Measurements from ENCODE around the gene TINAG.

The TINAG gene

DNA sequence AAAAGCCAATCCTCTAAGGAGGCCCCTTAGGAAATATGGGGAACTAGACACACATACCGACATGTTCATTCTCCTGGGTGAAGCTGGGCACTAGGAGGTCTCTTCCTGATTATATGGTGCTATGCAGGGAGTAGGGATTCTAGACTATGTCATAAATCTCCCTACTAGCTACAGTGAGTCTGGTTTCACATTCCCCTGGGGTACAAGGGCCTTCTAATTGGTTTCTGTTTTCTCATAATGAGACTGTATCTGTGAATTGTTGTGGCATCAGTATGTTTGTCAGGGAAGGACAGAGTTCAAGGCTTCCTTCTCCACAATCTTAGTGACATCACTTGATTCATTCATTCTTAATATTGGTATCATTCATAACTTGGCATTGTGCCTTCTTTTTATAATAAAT is 103.5 kb downstream of the TINAG start:
- no peaks in the 10 kb centered on the region for H3K36me3 ChIP-seq (ENCODE audit: control insufficient read depth in 1 of 2, insufficient read depth in 2 of 2, low read length in 2 of 2)
- H3K9me3 ChIP-seq (ENCODE audit: control insufficient read depth in 1 of 2, low read length in 2 of 2), result no peaks in the 10 kb centered on the region
- no peak overlapping the region for H3K27ac ChIP-seq (ENCODE audit: low read depth, low read length)
- H3K9ac ChIP-seq (ENCODE audit: low read depth in 1 of 2, low read length in 2 of 2), result no peak overlapping the region
- H3K4me1 ChIP-seq (ENCODE audit: control insufficient read depth in 1 of 2, insufficient read depth in 2 of 2, low read length in 2 of 2), result no peaks in the 10 kb centered on the region
- no peak overlapping the region for H3K4me3 ChIP-seq (ENCODE audit: low read depth in 1 of 2, low read length in 2 of 2)
- H3K27me3 ChIP-seq (ENCODE audit: control insufficient read depth in 1 of 2, insufficient read depth in 2 of 2, low read length in 2 of 2), result no peaks in the 10 kb centered on the region

GRCh38 chr6:54415517-54415916 is 107.3 kb downstream of the TINAG start:
- Histone ChIP-seq H3K27ac (ENCODE audit: low read depth, low read length) (no peak overlapping the region), H3K27me3 (ENCODE audit: control insufficient read depth in 1 of 2, insufficient read depth in 2 of 2, low read length in 2 of 2) (no peaks in the 10 kb centered on the region), H3K9me3 (ENCODE audit: control insufficient read depth in 1 of 2, low read length in 2 of 2) (no peaks in the 10 kb centered on the region), H3K36me3 (ENCODE audit: control insufficient read depth in 1 of 2, insufficient read depth in 2 of 2, low read length in 2 of 2) (no peaks in the 10 kb centered on the region), H3K4me1 (ENCODE audit: control insufficient read depth in 1 of 2, insufficient read depth in 2 of 2, low read length in 2 of 2) (no peaks in the 10 kb centered on the region), H3K9ac (ENCODE audit: low read depth in 1 of 2, low read length in 2 of 2) (no peak overlapping the region), H3K4me3 (ENCODE audit: low read depth in 1 of 2, low read length in 2 of 2) (no peak overlapping the region)

DNA sequence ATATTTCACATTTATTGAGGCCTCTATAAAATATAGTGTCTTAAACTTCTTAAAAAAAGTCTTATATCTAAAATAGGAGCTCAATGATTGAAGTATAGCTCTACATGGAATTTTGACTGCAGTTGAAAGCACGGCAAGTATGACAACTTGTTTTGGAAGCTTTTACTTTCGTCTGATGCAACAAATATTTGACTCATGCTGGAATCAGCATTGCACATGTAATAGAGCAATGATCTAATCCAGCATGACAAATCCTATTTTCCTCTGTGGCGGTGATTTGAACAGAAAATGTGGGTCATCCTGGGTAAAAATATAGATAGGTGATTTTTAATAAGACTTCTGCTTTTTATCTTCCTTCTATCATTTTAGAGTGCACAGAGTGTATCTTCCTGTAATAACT is 111.6 kb downstream of the TINAG start:
- Histone ChIP-seq H3K36me3 (ENCODE audit: control insufficient read depth in 1 of 2, insufficient read depth in 2 of 2, low read length in 2 of 2) (no peaks in the 10 kb centered on the region), H3K9ac (ENCODE audit: low read depth in 1 of 2, low read length in 2 of 2) (no peak overlapping the region), H3K9me3 (ENCODE audit: control insufficient read depth in 1 of 2, low read length in 2 of 2) (no peaks in the 10 kb centered on the region), H3K4me3 (ENCODE audit: low read depth in 1 of 2, low read length in 2 of 2) (no peak overlapping the region), H3K27ac (ENCODE audit: low read depth, low read length) (no peak overlapping the region), H3K27me3 (ENCODE audit: control insufficient read depth in 1 of 2, insufficient read depth in 2 of 2, low read length in 2 of 2) (no peaks in the 10 kb centered on the region), H3K4me1 (ENCODE audit: control insufficient read depth in 1 of 2, insufficient read depth in 2 of 2, low read length in 2 of 2) (no peaks in the 10 kb centered on the region)

DNA sequence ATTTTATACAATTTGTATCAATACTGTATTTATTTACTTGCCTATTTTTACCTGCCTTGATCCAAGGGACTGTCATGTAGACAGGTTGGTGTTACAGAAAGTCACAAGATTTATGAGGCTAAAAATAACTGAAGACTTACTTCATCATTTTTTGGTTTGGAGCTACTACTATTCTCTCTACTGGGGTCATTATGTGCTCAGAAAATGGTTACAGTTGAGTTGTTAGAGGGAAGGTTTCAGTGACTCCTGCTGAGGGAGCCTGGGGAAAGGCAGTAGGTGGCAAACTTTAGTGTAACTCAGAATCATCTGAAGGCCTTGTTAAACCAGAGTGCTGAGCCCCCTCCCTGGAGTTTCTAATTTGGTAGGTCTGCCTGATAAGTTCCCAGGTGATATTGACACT is 118.8 kb downstream of the TINAG start:
- Histone ChIP-seq H3K36me3 (ENCODE audit: control insufficient read depth in 1 of 2, insufficient read depth in 2 of 2, low read length in 2 of 2) (no peaks in the 10 kb centered on the region), H3K9ac (ENCODE audit: low read depth in 1 of 2, low read length in 2 of 2) (no peak overlapping the region), H3K4me3 (ENCODE audit: low read depth in 1 of 2, low read length in 2 of 2) (no peak overlapping the region), H3K27ac (ENCODE audit: low read depth, low read length) (no peak overlapping the region), H3K27me3 (ENCODE audit: control insufficient read depth in 1 of 2, insufficient read depth in 2 of 2, low read length in 2 of 2) (no peaks in the 10 kb centered on the region), H3K4me1 (ENCODE audit: control insufficient read depth in 1 of 2, insufficient read depth in 2 of 2, low read length in 2 of 2) (no peaks in the 10 kb centered on the region), H3K9me3 (ENCODE audit: control insufficient read depth in 1 of 2, low read length in 2 of 2) (no peaks in the 10 kb centered on the region)

GRCh38 chr6:54427396-54427937 is 119.2 kb downstream of the TINAG start:
- H3K9ac ChIP-seq (ENCODE audit: low read depth in 1 of 2, low read length in 2 of 2), result no peak overlapping the region

DNA sequence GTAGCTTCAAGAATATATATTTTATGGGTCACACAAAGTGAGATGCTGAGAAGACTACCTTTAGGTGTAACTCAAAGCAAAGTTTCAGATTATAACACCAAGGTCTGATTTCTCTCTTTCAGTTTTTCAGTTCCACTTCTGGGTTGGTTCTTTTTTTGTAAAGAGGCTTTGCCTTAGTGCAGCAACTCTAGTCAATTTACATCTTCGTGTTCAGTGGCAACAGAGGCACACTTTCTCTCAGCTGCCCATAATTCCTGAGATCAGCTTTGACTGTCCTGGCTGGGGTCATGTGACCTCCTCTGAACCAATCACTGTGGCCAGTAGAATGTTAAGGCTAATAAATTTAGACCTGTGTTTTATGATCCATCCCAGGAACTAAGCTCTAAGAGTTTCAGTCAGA is 120.2 kb downstream of the TINAG start:
- no peak overlapping the region for H3K27ac ChIP-seq (ENCODE audit: low read depth, low read length)
- H3K4me1 ChIP-seq (ENCODE audit: control insufficient read depth in 1 of 2, insufficient read depth in 2 of 2, low read length in 2 of 2), result no peaks in the 10 kb centered on the region
- no peaks in the 10 kb centered on the region for H3K27me3 ChIP-seq (ENCODE audit: control insufficient read depth in 1 of 2, insufficient read depth in 2 of 2, low read length in 2 of 2)
- no peaks in the 10 kb centered on the region for H3K36me3 ChIP-seq (ENCODE audit: control insufficient read depth in 1 of 2, insufficient read depth in 2 of 2, low read length in 2 of 2)
- no peaks in the 10 kb centered on the region for H3K9me3 ChIP-seq (ENCODE audit: control insufficient read depth in 1 of 2, low read length in 2 of 2)
- H3K4me3 ChIP-seq (ENCODE audit: low read depth in 1 of 2, low read length in 2 of 2), result no peak overlapping the region
- H3K9ac ChIP-seq (ENCODE audit: low read depth in 1 of 2, low read length in 2 of 2), result no peak overlapping the region

More at GRCh38 chr6:54427396-54427937, 119.2 kb downstream of the TINAG start:
- Histone ChIP-seq H3K27ac (ENCODE audit: low read depth, low read length) (no peak overlapping the region), H3K4me3 (ENCODE audit: low read depth in 1 of 2, low read length in 2 of 2) (no peak overlapping the region), H3K4me1 (ENCODE audit: control insufficient read depth in 1 of 2, insufficient read depth in 2 of 2, low read length in 2 of 2) (no peaks in the 10 kb centered on the region), H3K36me3 (ENCODE audit: control insufficient read depth in 1 of 2, insufficient read depth in 2 of 2, low read length in 2 of 2) (no peaks in the 10 kb centered on the region), H3K9me3 (ENCODE audit: control insufficient read depth in 1 of 2, low read length in 2 of 2) (no peaks in the 10 kb centered on the region), H3K27me3 (ENCODE audit: control insufficient read depth in 1 of 2, insufficient read depth in 2 of 2, low read length in 2 of 2) (no peaks in the 10 kb centered on the region)

DNA sequence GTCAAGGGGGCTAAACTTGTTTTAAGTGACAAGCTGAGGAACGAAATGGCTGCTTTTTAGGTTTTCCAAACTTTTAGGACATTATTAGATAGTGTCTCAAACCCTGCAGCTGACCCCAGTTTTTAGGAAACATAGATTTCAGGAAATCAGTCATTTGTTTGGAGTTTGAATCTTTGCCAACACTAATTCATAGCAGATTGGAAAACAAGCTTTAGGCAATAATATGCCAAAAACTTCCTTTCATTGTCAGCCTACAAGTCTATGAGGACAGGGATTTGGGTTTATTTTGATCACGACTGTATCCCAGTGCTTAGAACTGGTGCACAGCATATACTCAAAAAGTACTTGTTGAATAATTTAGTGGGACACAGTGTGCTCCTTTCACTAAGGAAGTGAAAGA is 123.2 kb downstream of the TINAG start:
- Histone ChIP-seq H3K9ac (ENCODE audit: low read depth in 1 of 2, low read length in 2 of 2) (no peak overlapping the region), H3K27ac (ENCODE audit: low read depth, low read length) (no peak overlapping the region), H3K9me3 (ENCODE audit: control insufficient read depth in 1 of 2, low read length in 2 of 2) (no peaks in the 10 kb centered on the region), H3K36me3 (ENCODE audit: control insufficient read depth in 1 of 2, insufficient read depth in 2 of 2, low read length in 2 of 2) (no peaks in the 10 kb centered on the region), H3K27me3 (ENCODE audit: control insufficient read depth in 1 of 2, insufficient read depth in 2 of 2, low read length in 2 of 2) (no peaks in the 10 kb centered on the region), H3K4me3 (ENCODE audit: low read depth in 1 of 2, low read length in 2 of 2) (no peak overlapping the region), H3K4me1 (ENCODE audit: control insufficient read depth in 1 of 2, insufficient read depth in 2 of 2, low read length in 2 of 2) (no peaks in the 10 kb centered on the region)

All from duodenal mucosa (tissue), 2 donors.